GM18907 (cell line): ENCODE data around the gene ASPHD1.
"Not testable (repeated sequence)": the region's sequence is repeated elsewhere in the genome, so short reads cannot be mapped to it uniquely, and the experiment has no call there.

Source experiments
- ATAC-seq: cut with Tn5 transposase; IDR thresholded peaks from one replicate; pipeline ENCODE4 v1.9.1; 2021; ENCODE audit warnings: mild to moderate bottlenecking, moderate library complexity; ENCODE audit not compliant: unreplicated experiment

The ASPHD1 gene

GRCh38 chr16:29876594-29877249, 23.6 kb upstream of the ASPHD1 start:
- no peak for ATAC-seq

- no peak for ATAC-seq
Observed at GRCh38 chr16:29877266-29877961, 22.9 kb upstream of the ASPHD1 start.

GRCh38 chr16:29878172-29878571, 22.1 kb upstream of the ASPHD1 start:
- no peak for ATAC-seq

GRCh38 chr16:29881050-29881449, 19.2 kb upstream of the ASPHD1 start:
- ATAC-seq: no peak

GRCh38 chr16:29883987-29884386, 16.3 kb upstream of the ASPHD1 start:
- ATAC-seq: no peak

GRCh38 chr16:29889372-29889771, 10.9 kb upstream of the ASPHD1 start:
- not testable (repeated sequence) for ATAC-seq

GRCh38 chr16:29891525-29892457, 8.5 kb upstream of the ASPHD1 start:
- no peak for ATAC-seq

- ATAC-seq: no peak
Observed at GRCh38 chr16:29892458-29892813, 7.9 kb upstream of the ASPHD1 start.

GRCh38 chr16:29893553-29893952, 6.7 kb upstream of the ASPHD1 start:
- ATAC-seq: no peak

- no peak for ATAC-seq
Observed at GRCh38 chr16:29894352-29894751, 5.9 kb upstream of the ASPHD1 start.

- ATAC-seq: no peak
Observed at GRCh38 chr16:29896841-29897240, 3.4 kb upstream of the ASPHD1 start.

GRCh38 chr16:29897333-29897732, 3.0 kb upstream of the ASPHD1 start:
- ATAC-seq: no peak

GRCh38 chr16:29898135-29898803, 2.0 kb upstream of the ASPHD1 start:
- ATAC-seq: no peak

- ATAC-seq: no peak
Observed at GRCh38 chr16:29898804-29899515, 1.3 kb upstream of the ASPHD1 start.

GRCh38 chr16:29899516-29900101, 679 bp upstream of the ASPHD1 start, which contains the start of gene SEZ6L2:
Gene SEZ6L2, minus strand, starts transcription at chr16:29899550. Its CDS starts 531 bp downstream, at chr16:29899019.
- no peak for ATAC-seq

GRCh38 chr16:29900888-29901606, 759 bp downstream of the ASPHD1 start:
- ATAC-seq: no peak

GRCh38 chr16:29901607-29901945, 1.3 kb downstream of the ASPHD1 start:
- ATAC-seq: no peak

GRCh38 chr16:29903590-29903989, 3.3 kb downstream of the ASPHD1 start:
- ATAC-seq: no peak

GRCh38 chr16:29904947-29905346, 4.7 kb downstream of the ASPHD1 start:
- ATAC-seq: no peak
